K562 (cell line): ENCODE measurements around the gene TJAP1. TPM values are rescaled to one million over a fixed set of nuclear protein-coding genes. Genes with fewer than 3 reads are reported as not detected.

Experiments
- CEBPG ChIP-seq, 3 experiments: fragments of 200-800 bp in 1 of 3; sonication (Bioruptor generic) in 1 of 3; sonication (generic) in 1 of 3; formaldehyde crosslinking in 1 of 3; IDR thresholded peaks in 2 of 3; conservative IDR thresholded peaks in 1 of 3; 2 replicates each; pipeline versions ENCODE4 v1.6.1 to v1.8.0; 2016 to 2022; ENCODE audit warnings: missing compliant biosample characterization in 2 of 3, missing genetic modification characterization in 2 of 3, mild to moderate bottlenecking in 1 of 3, missing genetic modification reagents in 1 of 3
- CGGBP1 ChIP-seq: fragments of 250-450 bp; sonication (Bioruptor Pico); IDR thresholded peaks from 2 replicates; pipeline ENCODE4 v1.9.0; 2021; ENCODE audit warnings: mild to moderate bottlenecking
- CREB1 ChIP-seq, 2 experiments: sonication (generic) in 1 of 2; formaldehyde crosslinking in 1 of 2; IDR thresholded peaks; 2 replicates each; pipeline versions ENCODE4 v1.6.1 to v1.8.0; 2012 to 2022; ENCODE audit warnings: inconsistent platforms in 1 of 2, mild to moderate bottlenecking in 1 of 2, missing genetic modification reagents in 1 of 2, moderate library complexity in 1 of 2
- CTCFL ChIP-seq: IDR thresholded peaks from 2 replicates; pipeline ENCODE4 v1.6.1; 2011; ENCODE audit warnings: borderline replicate concordance, low read depth, mild to moderate bottlenecking, moderate library complexity, low read length; ENCODE audit not compliant: insufficient read depth, poor library complexity, severe bottlenecking
- ELF4 ChIP-seq: fragments of 450-650 bp; formaldehyde crosslinking; IDR thresholded peaks from 2 replicates; pipeline ENCODE4 v1.4.0; 2022; ENCODE audit warnings: missing genetic modification characterization
- MXI1 ChIP-seq: IDR thresholded peaks from 2 replicates; pipeline ENCODE4 v1.6.1; 2011; ENCODE audit warnings: low read depth, mild to moderate bottlenecking, improper control_type of control experiment, low read length
- NCOA4 ChIP-seq: fragments of 450-650 bp; IDR thresholded peaks from 2 replicates; pipeline ENCODE4 v1.6.1; 2018; ENCODE audit warnings: mild to moderate bottlenecking; ENCODE audit not compliant: partially characterized antibody
- RBBP5 ChIP-seq: fragments of 200-600 bp; sonication (generic); IDR thresholded peaks from 2 replicates; pipeline ENCODE4 v1.6.1; 2012; ENCODE audit warnings: borderline replicate concordance, mild to moderate bottlenecking, low read length, control low read depth, inconsistent platforms; ENCODE audit not compliant: insufficient read depth, poor library complexity, severe bottlenecking
- RBM14 ChIP-seq: fragments of 200-400 bp; formaldehyde crosslinking; IDR thresholded peaks from 2 replicates; pipeline ENCODE4 v1.6.1; 2018; ENCODE audit warnings: low read depth, mild to moderate bottlenecking, low read length, moderate library complexity, borderline replicate concordance; ENCODE audit not compliant: insufficient read depth
- TAL1 ChIP-seq: fragments of 450-650 bp; IDR thresholded peaks from 2 replicates; pipeline ENCODE4 v1.6.1; 2016; ENCODE audit warnings: mild to moderate bottlenecking
- TBP ChIP-seq: optimal IDR thresholded peaks from 2 replicates; pipeline ENCODE3; 2011; ENCODE audit warnings: low read depth, low read length, improper control_type of control experiment
- TEAD1 ChIP-seq, 2 experiments: fragments of 450-650 bp in 1 of 2; sonication (generic) in 1 of 2; formaldehyde crosslinking; IDR thresholded peaks; 2 replicates each; pipeline versions ENCODE4 v1.4.0 to v1.8.0; 2020 to 2022; ENCODE audit warnings: mild to moderate bottlenecking in 2 of 2, missing genetic modification reagents in 1 of 2
- ZBTB9 ChIP-seq: fragments of 450-650 bp; formaldehyde crosslinking; IDR thresholded peaks from 2 replicates; pipeline ENCODE4 v1.4.0; 2020; ENCODE audit warnings: mild to moderate bottlenecking, moderate library complexity
- ZFP30 ChIP-seq: fragments of 250-450 bp; sonication (Bioruptor Pico); IDR thresholded peaks from 2 replicates; pipeline ENCODE4 v1.8.0; 2022; ENCODE audit warnings: moderate library complexity, mild to moderate bottlenecking, inconsistent platforms, borderline replicate concordance
- ZNF174 ChIP-seq: fragments of 250-450 bp; sonication (Bioruptor Pico); IDR thresholded peaks from 2 replicates; pipeline ENCODE4 v1.4.0; 2020; ENCODE audit warnings: mild to moderate bottlenecking
- ZNF830 ChIP-seq: fragments of 250-450 bp; sonication (Bioruptor Pico); IDR thresholded peaks from 2 replicates; pipeline ENCODE4 v1.5.0; 2021; ENCODE audit warnings: mild to moderate bottlenecking
- polyA plus RNA-seq, 8 experiments: library from polyadenylated mRNA; depleted of rRNA in 4 of 8; stranded (reverse) in 5 of 8; unstranded in 3 of 8; fragments of >200 nt; fragmentation: Nextera tagmentation in 2 of 8; fragmentation: Illumina TruSeq in 1 of 8; extraction: Ambion mirVana in 2 of 8; extraction: Trizol in 1 of 8; gene quantifications; 2 replicates each; pipeline versions ENCODE4 v1.2.1 to v1.2.3, GENCODE V29; 2011 to 2014; ENCODE audit warnings: inconsistent platforms in 1 of 8, missing spikeins in 1 of 8
- total RNA-seq, 7 experiments: library from RNA; depleted of rRNA in 6 of 7; stranded (reverse); fragments of >200 nt in 6 of 7; fragmentation: Illumina TruSeq in 2 of 7; extraction: Trizol in 2 of 7; gene quantifications; 2 replicates each; pipeline versions ENCODE4 v1.2.1 to v1.2.3, GENCODE V29; 2011 to 2021; ENCODE audit warnings: low replicate concordance in 1 of 7
- TF ChIP-seq, protein P1 (sequence below): fragments of 450-650 bp; IDR thresholded peaks from 2 replicates; pipeline ENCODE4 v1.6.1; 2016; ENCODE audit warnings: mild to moderate bottlenecking
- TF ChIP-seq, protein P2 (sequence below): sonication (generic); IDR thresholded peaks from 2 replicates; pipeline ENCODE4 v1.6.1; 2016

The TJAP1 gene
- total and polyA plus RNA-seq, 9 of the 15 experiments (the other 6 are each of a cell fraction or from before 2014, with no cell fraction given), result 0.06 to 35.8 (median 16.2) TPM

GRCh38 chr6:43509984-43510826 is 32.8 kb downstream of the TJAP1 start, which contains the start of gene LRRC73 (continued):
- TF ChIP-seq RBM14 (0 out of 2 replicates have a peak, but pooled peaks have one; percentile 88), ZFP30 (no peak), ZBTB9 (CRISPR knock-in tag) (peak; percentile 48; the same call in 1 of the 2 replicates), CREB1 (IDR thresholded peaks at IDR 0.05) (peak; percentile 87), CREB1 (CRISPR knock-in tag; IDR thresholded peaks at IDR 0.05) (peak; percentile 89), TAL1 (no peak), CEBPG (CRISPR knock-in tag; IDR thresholded peaks at IDR 0.05) (no peak), CEBPG (tag; conservative IDR thresholded peaks at IDR 0.05 in 1 of 2, IDR thresholded peaks at IDR 0.05 in 1 of 2) (no peak), ELF4 (CRISPR knock-in tag) (no peak), CTCFL (no peak), CGGBP1 (no peak), TBP (peak; percentile 19), MXI1 (peak; percentile 60; the same call in 1 of the 2 replicates), RBBP5 (no peak), ZNF830 (CRISPR knock-in tag) (peak; percentile 91), NCOA4 (no peak), ZNF174 (CRISPR knock-in tag) (no peak), TEAD1 (CRISPR knock-in tag; IDR thresholded peaks at IDR 0.05) (no peak)
- TF ChIP-seq, protein P1, sequence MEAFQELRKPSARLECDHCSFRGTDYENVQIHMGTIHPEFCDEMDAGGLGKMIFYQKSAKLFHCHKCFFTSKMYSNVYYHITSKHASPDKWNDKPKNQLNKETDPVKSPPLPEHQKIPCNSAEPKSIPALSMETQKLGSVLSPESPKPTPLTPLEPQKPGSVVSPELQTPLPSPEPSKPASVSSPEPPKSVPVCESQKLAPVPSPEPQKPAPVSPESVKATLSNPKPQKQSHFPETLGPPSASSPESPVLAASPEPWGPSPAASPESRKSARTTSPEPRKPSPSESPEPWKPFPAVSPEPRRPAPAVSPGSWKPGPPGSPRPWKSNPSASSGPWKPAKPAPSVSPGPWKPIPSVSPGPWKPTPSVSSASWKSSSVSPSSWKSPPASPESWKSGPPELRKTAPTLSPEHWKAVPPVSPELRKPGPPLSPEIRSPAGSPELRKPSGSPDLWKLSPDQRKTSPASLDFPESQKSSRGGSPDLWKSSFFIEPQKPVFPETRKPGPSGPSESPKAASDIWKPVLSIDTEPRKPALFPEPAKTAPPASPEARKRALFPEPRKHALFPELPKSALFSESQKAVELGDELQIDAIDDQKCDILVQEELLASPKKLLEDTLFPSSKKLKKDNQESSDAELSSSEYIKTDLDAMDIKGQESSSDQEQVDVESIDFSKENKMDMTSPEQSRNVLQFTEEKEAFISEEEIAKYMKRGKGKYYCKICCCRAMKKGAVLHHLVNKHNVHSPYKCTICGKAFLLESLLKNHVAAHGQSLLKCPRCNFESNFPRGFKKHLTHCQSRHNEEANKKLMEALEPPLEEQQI, result no peak
- TF ChIP-seq, protein P2, sequence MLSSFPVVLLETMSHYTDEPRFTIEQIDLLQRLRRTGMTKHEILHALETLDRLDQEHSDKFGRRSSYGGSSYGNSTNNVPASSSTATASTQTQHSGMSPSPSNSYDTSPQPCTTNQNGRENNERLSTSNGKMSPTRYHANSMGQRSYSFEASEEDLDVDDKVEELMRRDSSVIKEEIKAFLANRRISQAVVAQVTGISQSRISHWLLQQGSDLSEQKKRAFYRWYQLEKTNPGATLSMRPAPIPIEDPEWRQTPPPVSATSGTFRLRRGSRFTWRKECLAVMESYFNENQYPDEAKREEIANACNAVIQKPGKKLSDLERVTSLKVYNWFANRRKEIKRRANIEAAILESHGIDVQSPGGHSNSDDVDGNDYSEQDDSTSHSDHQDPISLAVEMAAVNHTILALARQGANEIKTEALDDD, result no peak
